Daoy (cell line): ENCODE data around the gene PCID2. TPM values are rescaled to one million over a fixed set of nuclear protein-coding genes. Genes with fewer than 3 reads are reported as not detected.

ENCODE experiments used
- total RNA-seq: library from RNA; depleted of rRNA; stranded (reverse); fragments of >200 nt; shearing (Covaris generic); gene quantifications from 2 replicates; pipeline ENCODE4 v1.2.3, GENCODE V29; 2014; rRNA removed

Gene PCID2
- total RNA-seq, 1 experiment from 2014 or later, result 43.3 TPM

Other genes with a start within 250 kb of the PCID2 start
- gene MCF2L, start 239.5 kb downstream of the PCID2 start, total RNA-seq, result 11.3 and 18.7 TPM in 2 replicates
- 0.11 TPM in 1 of 2 replicates, not detected in the other for gene F7, start 102.9 kb downstream of the PCID2 start, total RNA-seq
- not detected in 2 replicates for gene F10, start 85.9 kb downstream of the PCID2 start, total RNA-seq
- gene PROZ, start 50.0 kb downstream of the PCID2 start, total RNA-seq, result not detected in 2 replicates
- gene CUL4A, start 944 bp upstream of the PCID2 start, total RNA-seq, result 61.9 and 75.0 TPM in 2 replicates
- gene LAMP1, start 88.6 kb upstream of the PCID2 start, total RNA-seq, result 45.6 and 66.7 TPM in 2 replicates
- gene GRTP1, start 155.5 kb upstream of the PCID2 start, total RNA-seq, result 1.9 and 6.3 TPM in 2 replicates
- gene ADPRHL1, start 244.8 kb upstream of the PCID2 start, total RNA-seq, result 0.95 and 1.4 TPM in 2 replicates